ENCODE measurements around the gene RELCH.

RELCH gene

GRCh38 chr18:62196980-62197379, 9.9 kb downstream of the RELCH start:
- DNase-seq: no peak

GRCh38 chr18:62198259-62198658, 11.2 kb downstream of the RELCH start:
- DNase-seq: no peak

- no peak for DNase-seq
Measured at GRCh38 chr18:62199629-62200028, 12.6 kb downstream of the RELCH start.

- no peak for DNase-seq
Measured at GRCh38 chr18:62200121-62200914, 13.3 kb downstream of the RELCH start.

GRCh38 chr18:62201870-62202269, 14.8 kb downstream of the RELCH start:
- DNase-seq: no peak

GRCh38 chr18:62205824-62206223, 18.8 kb downstream of the RELCH start:
- DNase-seq: no peak

- DNase-seq: no peak
Measured at GRCh38 chr18:62206593-62206992, 19.5 kb downstream of the RELCH start.

GRCh38 chr18:62209046-62209445, 22.0 kb downstream of the RELCH start:
- no peak for DNase-seq

GRCh38 chr18:62210138-62210537, 23.1 kb downstream of the RELCH start:
- DNase-seq: no peak

- DNase-seq: no peak
Measured at GRCh38 chr18:62211325-62211828, 24.3 kb downstream of the RELCH start.

- DNase-seq: no peak
Measured at GRCh38 chr18:62214790-62215189, 27.7 kb downstream of the RELCH start.

- DNase-seq: no peak
Measured at GRCh38 chr18:62224229-62224628, 37.2 kb downstream of the RELCH start.

GRCh38 chr18:62226047-62226446, 39.0 kb downstream of the RELCH start:
- no peak for DNase-seq

GRCh38 chr18:62236252-62236651, 49.2 kb downstream of the RELCH start:
- no peak for DNase-seq

GRCh38 chr18:62239475-62239874, 52.4 kb downstream of the RELCH start:
- no peak for DNase-seq

- DNase-seq: no peak
Measured at GRCh38 chr18:62242955-62243354, 55.9 kb downstream of the RELCH start.

GRCh38 chr18:62245177-62245576, 58.1 kb downstream of the RELCH start:
- no peak for DNase-seq

- no peak for DNase-seq
Measured at GRCh38 chr18:62245699-62246098, 58.6 kb downstream of the RELCH start.

GRCh38 chr18:62248313-62248712, 61.3 kb downstream of the RELCH start:
- DNase-seq: no peak

GRCh38 chr18:62249478-62250097, 62.5 kb downstream of the RELCH start:
- peak; percentile 72 for DNase-seq

GRCh38 chr18:62250475-62250874, 63.4 kb downstream of the RELCH start:
- DNase-seq: no peak

GRCh38 chr18:62258093-62258492, 71.0 kb downstream of the RELCH start:
- no peak for DNase-seq

- no peak for DNase-seq
Measured at GRCh38 chr18:62258616-62259015, 71.6 kb downstream of the RELCH start.

GRCh38 chr18:62262061-62262460, 75.0 kb downstream of the RELCH start:
- DNase-seq: no peak
